DOHH2 (cell line): Measurements from ENCODE around the gene RPS6KL1.
A peak's percentile ranks its signal among the peaks of the same experiment; 100 is the strongest.

Experiments
- H3F3A ChIP-seq: fragments of 200-600 bp; sonication (generic), shearing (Covaris generic); 2 replicates; pipeline ENCODE4 v1.6.0; 2016; ENCODE audit warnings: antibody characterized with exemption, mild to moderate bottlenecking; ENCODE audit not compliant: control insufficient read depth, insufficient read depth
- H3K27ac ChIP-seq: fragments of 200-600 bp; sonication (generic); 2 replicates; pipeline ENCODE4 v1.5.1; 2014; ENCODE audit warnings: low read depth, mild to moderate bottlenecking, low read length, moderate library complexity
- H3K27me3 ChIP-seq: fragments of 200-600 bp; sonication (generic); 2 replicates; pipeline ENCODE4 v1.6.1; 2014; ENCODE audit warnings: mild to moderate bottlenecking, low read length, mixed read lengths; ENCODE audit not compliant: control insufficient read depth
- H3K36me3 ChIP-seq: fragments of 200-600 bp; sonication (generic); 2 replicates; pipeline ENCODE4 v1.6.1; 2014; ENCODE audit warnings: mild to moderate bottlenecking, low read length, moderate library complexity, mixed read lengths; ENCODE audit not compliant: control insufficient read depth
- H3K4me1 ChIP-seq: fragments of 200-600 bp; sonication (generic); 2 replicates; pipeline ENCODE4 v1.6.1; 2014; ENCODE audit warnings: mild to moderate bottlenecking, low read length, mixed read lengths; ENCODE audit not compliant: control insufficient read depth
- H3K4me2 ChIP-seq: fragments of 200-600 bp; sonication (generic); 2 replicates; pipeline ENCODE4 v1.6.0; 2014; ENCODE audit warnings: mild to moderate bottlenecking, low read length, moderate library complexity
- H3K4me3 ChIP-seq: fragments of 200-600 bp; sonication (generic); 2 replicates; pipeline ENCODE4 v1.5.1; 2014; ENCODE audit warnings: mild to moderate bottlenecking, low read length, mixed read lengths
- H3K79me2 ChIP-seq: fragments of 200-600 bp; sonication (generic); 2 replicates; pipeline ENCODE4 v1.6.1; 2014; ENCODE audit warnings: mild to moderate bottlenecking, low read length, mixed read lengths; ENCODE audit not compliant: control insufficient read depth
- H3K9me2 ChIP-seq: fragments of 200-600 bp; sonication (generic); replicated peaks from 2 replicates; pipeline ENCODE4 v1.6.1; 2014; ENCODE audit warnings: mild to moderate bottlenecking, low read length, mixed read lengths; ENCODE audit not compliant: control insufficient read depth
- H3K9me3 ChIP-seq: fragments of 200-600 bp; sonication (generic); 2 replicates; pipeline ENCODE4 v1.6.1; 2014; ENCODE audit warnings: antibody characterized with exemption, low read length, mixed read lengths; ENCODE audit not compliant: control insufficient read depth, insufficient read depth
- H4K20me1 ChIP-seq: fragments of 200-600 bp; sonication (generic); 2 replicates; pipeline ENCODE4 v1.6.0; 2014; ENCODE audit warnings: low read depth, mild to moderate bottlenecking, antibody characterized with exemption, low read length, moderate library complexity; ENCODE audit not compliant: control insufficient read depth, insufficient read depth
- CTCF ChIP-seq: fragments of 200-600 bp; sonication (generic); IDR thresholded peaks from one replicate; pipeline ENCODE4 v1.5.1; 2014; ENCODE audit warnings: antibody characterized with exemption, mild to moderate bottlenecking, low read depth, low read length; ENCODE audit not compliant: poor library complexity, severe bottlenecking
- EZH2phosphoT487 ChIP-seq: fragments of 200-600 bp; sonication (generic); IDR thresholded peaks from 2 replicates; pipeline ENCODE4 v1.6.1; 2017; ENCODE audit warnings: borderline replicate concordance, mild to moderate bottlenecking, antibody characterized with exemption, low read length, moderate library complexity, mixed read lengths

RPS6KL1 gene

GRCh38 chr14:74955229-74956026, 32.4 kb upstream of the RPS6KL1 start, which contains the start of gene PGF:
TSS of gene PGF (minus strand) at chr14:74955597. CDS start at chr14:74955242, 355 bp downstream.
- peak within 1 kb of the TSS; percentile 64 for H3K4me2 ChIP-seq
- no peaks in the 10 kb centered on the region for H3K79me2 ChIP-seq
- H3K9me3 ChIP-seq = no peaks in the 10 kb centered on the region
- TF ChIP-seq CTCF (no peak), EZH2phosphoT487 (no peak)
- peak within 1 kb of the TSS; percentile 59 for H3K4me3 ChIP-seq
- H3K4me1 ChIP-seq = peaks cover 6% of the 10 kb centered on the region; the same call in 1 of the 2 replicates
- no peaks in the 10 kb centered on the region for H3F3A ChIP-seq
- no peaks in the 10 kb centered on the region for H3K9me2 ChIP-seq
- no peak within 1 kb of the TSS for H3K27ac ChIP-seq
- H3K36me3 ChIP-seq = no peaks in the 10 kb centered on the region
- peaks cover 9% of the 10 kb centered on the region for H3K27me3 ChIP-seq
- no peaks in the 10 kb centered on the region for H4K20me1 ChIP-seq

- H3F3A ChIP-seq = no peaks in the 10 kb centered on the region
- peak overlapping the region; percentile 59 for H3K4me3 ChIP-seq
- H3K27ac ChIP-seq = no peak overlapping the region
- TF ChIP-seq EZH2phosphoT487 = no peak
- no peak for TF ChIP-seq CTCF
- H3K9me3 ChIP-seq = no peaks in the 10 kb centered on the region
- H3K4me2 ChIP-seq = peak overlapping the region; percentile 64
- peaks cover 6% of the 10 kb centered on the region; the same call in 1 of the 2 replicates for H3K4me1 ChIP-seq
- peaks cover 9% of the 10 kb centered on the region for H3K27me3 ChIP-seq
- no peaks in the 10 kb centered on the region for H4K20me1 ChIP-seq
- no peaks in the 10 kb centered on the region for H3K36me3 ChIP-seq
- no peaks in the 10 kb centered on the region for H3K79me2 ChIP-seq
- no peaks in the 10 kb centered on the region for H3K9me2 ChIP-seq
Measured at GRCh38 chr14:74954947-74955228, 31.8 kb upstream of the RPS6KL1 start.

GRCh38 chr14:74954232-74954946, 31.3 kb upstream of the RPS6KL1 start:
- H3F3A ChIP-seq = no peaks in the 10 kb centered on the region
- peaks cover 9% of the 10 kb centered on the region for H3K27me3 ChIP-seq
- H3K9me3 ChIP-seq = no peaks in the 10 kb centered on the region
- TF ChIP-seq CTCF (no peak), EZH2phosphoT487 (no peak)
- H3K9me2 ChIP-seq = no peaks in the 10 kb centered on the region
- no peaks in the 10 kb centered on the region for H4K20me1 ChIP-seq
- H3K4me1 ChIP-seq = peaks cover 6% of the 10 kb centered on the region; the same call in 1 of the 2 replicates
- H3K27ac ChIP-seq = no peak overlapping the region
- H3K79me2 ChIP-seq = no peaks in the 10 kb centered on the region
- peak overlapping the region; percentile 64 for H3K4me2 ChIP-seq
- no peaks in the 10 kb centered on the region for H3K36me3 ChIP-seq
- H3K4me3 ChIP-seq = no peak overlapping the region
